Measurements from ENCODE around the gene IQGAP1. TPM values are rescaled to one million over a fixed set of nuclear protein-coding genes. Genes with fewer than 3 reads are reported as not detected.
"Not testable (repeated sequence)": the region's sequence is repeated elsewhere in the genome, so short reads cannot be mapped to it uniquely, and the experiment has no call there.

Gene IQGAP1
- total and polyA plus RNA-seq, 4 donors, result 83.0 to 396 (median 189) TPM

DNA sequence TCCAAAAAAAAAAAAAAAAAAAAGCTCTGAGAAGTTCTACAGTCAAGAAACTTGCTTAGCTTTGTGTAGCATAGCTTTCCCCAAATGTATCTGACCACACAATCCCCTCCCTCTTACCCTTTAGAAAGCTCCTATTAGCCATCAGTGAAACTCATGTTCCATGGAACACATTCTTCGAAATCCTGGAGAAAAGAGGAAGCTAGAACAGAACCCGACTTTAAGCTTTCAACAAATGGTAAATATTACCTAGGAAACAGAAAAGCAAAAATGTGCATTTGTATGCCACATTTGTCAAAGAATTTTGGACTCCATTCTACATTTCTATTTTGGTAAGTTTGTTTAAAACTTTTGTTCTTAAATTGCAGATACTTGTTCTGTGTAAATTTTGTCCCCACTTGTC lies 124.2 kb downstream of the IQGAP1 start:
- Histone ChIP-seq H3K4me3 (no peak overlapping the region), H3K27me3 (ENCODE audit: control insufficient read depth in 3 of 3, insufficient read depth in 3 of 3, low read length in 2 of 3) (no peaks in the 10 kb centered on the region), H3K9ac (ENCODE audit: insufficient read depth in 1 of 2, low read length in 2 of 2) (no peak overlapping the region), H3K36me3 (ENCODE audit: control insufficient read depth in 4 of 4, insufficient read depth in 4 of 4, low read length in 4 of 4) (peaks cover 0 to 2% (median 0%) of the 10 kb centered on the region in 4 donors), H3K9me3 (ENCODE audit: control insufficient read depth in 4 of 4, insufficient read depth in 3 of 4, low read length in 3 of 4) (peaks cover 0 to 2% (median 0%) of the 10 kb centered on the region in 4 donors), H3K27ac (ENCODE audit: low read depth in 1 of 2, low read length in 1 of 2) (no peak overlapping the region), H3K4me1 (ENCODE audit: control insufficient read depth in 5 of 5, insufficient read depth in 5 of 5, low read length in 5 of 5) (no peaks in the 10 kb centered on the region)
- TF ChIP-seq, protein P1, sequence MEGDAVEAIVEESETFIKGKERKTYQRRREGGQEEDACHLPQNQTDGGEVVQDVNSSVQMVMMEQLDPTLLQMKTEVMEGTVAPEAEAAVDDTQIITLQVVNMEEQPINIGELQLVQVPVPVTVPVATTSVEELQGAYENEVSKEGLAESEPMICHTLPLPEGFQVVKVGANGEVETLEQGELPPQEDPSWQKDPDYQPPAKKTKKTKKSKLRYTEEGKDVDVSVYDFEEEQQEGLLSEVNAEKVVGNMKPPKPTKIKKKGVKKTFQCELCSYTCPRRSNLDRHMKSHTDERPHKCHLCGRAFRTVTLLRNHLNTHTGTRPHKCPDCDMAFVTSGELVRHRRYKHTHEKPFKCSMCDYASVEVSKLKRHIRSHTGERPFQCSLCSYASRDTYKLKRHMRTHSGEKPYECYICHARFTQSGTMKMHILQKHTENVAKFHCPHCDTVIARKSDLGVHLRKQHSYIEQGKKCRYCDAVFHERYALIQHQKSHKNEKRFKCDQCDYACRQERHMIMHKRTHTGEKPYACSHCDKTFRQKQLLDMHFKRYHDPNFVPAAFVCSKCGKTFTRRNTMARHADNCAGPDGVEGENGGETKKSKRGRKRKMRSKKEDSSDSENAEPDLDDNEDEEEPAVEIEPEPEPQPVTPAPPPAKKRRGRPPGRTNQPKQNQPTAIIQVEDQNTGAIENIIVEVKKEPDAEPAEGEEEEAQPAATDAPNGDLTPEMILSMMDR (IDR thresholded peaks at IDR 0.05; ENCODE audit: control extremely low read depth, extremely low read depth), result no peak
- WGBS, 2 donors, result 32 to 53% methylated on average over 2 of the region's 2 CpGs
- no peak for DNase-seq
- ATAC-seq (ENCODE audit: insufficient read depth, low FRiP score), result no peak

DNA sequence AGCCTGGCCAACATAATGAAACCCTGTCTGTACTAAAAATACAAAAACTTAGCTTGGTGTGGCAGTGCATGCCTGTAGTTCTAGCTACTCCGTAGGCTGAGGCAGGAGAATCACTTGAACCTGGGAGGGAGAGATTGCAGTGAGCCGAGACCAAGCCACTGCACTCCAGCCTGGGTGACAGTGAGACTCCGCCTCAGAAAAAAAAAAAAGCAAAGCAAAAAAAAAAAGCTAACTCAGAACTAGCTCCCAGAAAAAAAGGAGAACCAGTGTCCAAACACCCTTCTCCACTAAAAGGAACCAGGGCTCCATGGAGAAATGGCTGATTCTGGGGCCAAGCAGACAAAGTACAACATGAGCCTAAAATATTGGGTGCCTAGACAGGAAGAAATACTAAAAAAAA lies 124.9 kb downstream of the IQGAP1 start:
- ATAC-seq (ENCODE audit: insufficient read depth, low FRiP score), result no peak
- peaks cover 0 to 2% (median 0%) of the 10 kb centered on the region in 4 donors for H3K9me3 ChIP-seq (ENCODE audit: control insufficient read depth in 4 of 4, insufficient read depth in 3 of 4, low read length in 3 of 4)
- no peaks in the 10 kb centered on the region for H3K27me3 ChIP-seq (ENCODE audit: control insufficient read depth in 3 of 3, insufficient read depth in 3 of 3, low read length in 2 of 3)
- H3K36me3 ChIP-seq (ENCODE audit: control insufficient read depth in 4 of 4, insufficient read depth in 4 of 4, low read length in 4 of 4), result no peaks in the 10 kb centered on the region
- no peak for DNase-seq
- TF ChIP-seq, protein P1 (IDR thresholded peaks at IDR 0.05; ENCODE audit: control extremely low read depth, extremely low read depth), result no peak
- no peak overlapping the region for H3K27ac ChIP-seq (ENCODE audit: low read depth in 1 of 2, low read length in 1 of 2)
- no peak overlapping the region for H3K9ac ChIP-seq (ENCODE audit: insufficient read depth in 1 of 2, low read length in 2 of 2)
- no peak overlapping the region for H3K4me3 ChIP-seq
- no peaks in the 10 kb centered on the region for H3K4me1 ChIP-seq (ENCODE audit: control insufficient read depth in 5 of 5, insufficient read depth in 5 of 5, low read length in 5 of 5)
- WGBS, 2 donors, result 68 to 83% methylated on average over 3 of the region's 3 CpGs

DNA sequence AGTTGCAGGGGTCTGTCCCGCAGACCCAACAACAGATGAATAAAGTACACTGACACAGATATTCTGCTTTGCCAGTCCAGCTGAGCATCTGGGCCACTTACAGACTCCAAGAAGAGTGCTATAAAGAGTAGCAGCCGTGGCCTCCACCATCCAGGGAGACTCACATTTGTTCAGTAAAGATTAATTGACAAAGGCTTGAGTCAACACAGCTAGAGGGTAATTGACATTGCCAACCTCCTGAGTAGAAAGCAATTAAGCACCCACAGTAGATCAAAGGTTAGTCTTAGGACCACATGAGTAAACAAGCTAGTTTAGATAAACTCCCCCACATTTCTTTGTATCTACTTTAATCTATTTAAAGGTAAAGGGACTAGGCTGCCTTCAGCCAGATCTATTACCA lies 125.4 kb downstream of the IQGAP1 start:
- 92 to 95% methylated on average over 2 of the region's 2 CpGs for WGBS, 2 donors
- Histone ChIP-seq H3K4me1 (ENCODE audit: control insufficient read depth in 5 of 5, insufficient read depth in 5 of 5, low read length in 5 of 5) (no peaks in the 10 kb centered on the region), H3K27me3 (ENCODE audit: control insufficient read depth in 3 of 3, insufficient read depth in 3 of 3, low read length in 2 of 3) (no peaks in the 10 kb centered on the region), H3K36me3 (ENCODE audit: control insufficient read depth in 4 of 4, insufficient read depth in 4 of 4, low read length in 4 of 4) (no peaks in the 10 kb centered on the region), H3K9me3 (ENCODE audit: control insufficient read depth in 4 of 4, insufficient read depth in 3 of 4, low read length in 3 of 4) (peaks cover 0 to 2% (median 0%) of the 10 kb centered on the region in 4 donors), H3K9ac (ENCODE audit: insufficient read depth in 1 of 2, low read length in 2 of 2) (no peak overlapping the region), H3K27ac (ENCODE audit: low read depth in 1 of 2, low read length in 1 of 2) (no peak overlapping the region), H3K4me3 (no peak overlapping the region)
- DNase-seq (no peak), ATAC-seq (ENCODE audit: insufficient read depth, low FRiP score) (no peak)
- TF ChIP-seq, protein P1 (IDR thresholded peaks at IDR 0.05; ENCODE audit: control extremely low read depth, extremely low read depth), result no peak

DNA sequence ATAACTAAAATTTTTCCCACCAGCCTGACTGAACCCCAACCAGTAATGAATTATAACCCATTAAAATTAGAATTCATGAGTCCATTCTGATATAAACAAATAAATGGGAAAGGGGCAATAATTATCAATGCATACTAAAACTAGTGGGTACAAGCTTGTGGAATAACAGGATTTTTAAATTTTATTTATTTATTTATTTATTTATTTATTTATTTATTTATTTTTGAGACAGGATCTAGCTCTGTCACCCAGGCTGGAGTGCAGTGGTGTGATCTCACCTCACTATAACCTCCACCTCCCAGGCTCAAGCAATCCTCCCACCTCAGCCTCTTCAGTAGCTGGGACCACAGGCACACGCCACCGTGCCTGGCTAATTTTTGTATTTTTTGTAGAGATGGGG lies 125.9 kb downstream of the IQGAP1 start:
- not testable (repeated sequence) for H3K9ac ChIP-seq (ENCODE audit: insufficient read depth in 1 of 2, low read length in 2 of 2); H3K27me3 ChIP-seq (ENCODE audit: control insufficient read depth in 3 of 3, insufficient read depth in 3 of 3, low read length in 2 of 3); H3K9me3 ChIP-seq (ENCODE audit: control insufficient read depth in 4 of 4, insufficient read depth in 3 of 4, low read length in 3 of 4); H3K27ac ChIP-seq (ENCODE audit: low read depth in 1 of 2, low read length in 1 of 2); H3K36me3 ChIP-seq (ENCODE audit: control insufficient read depth in 4 of 4, insufficient read depth in 4 of 4, low read length in 4 of 4); ATAC-seq (ENCODE audit: insufficient read depth, low FRiP score); DNase-seq; H3K4me1 ChIP-seq (ENCODE audit: control insufficient read depth in 5 of 5, insufficient read depth in 5 of 5, low read length in 5 of 5); H3K4me3 ChIP-seq
- WGBS, 2 donors, result 81 to 98% methylated on average over 2 of the region's 2 CpGs

Measured in lung (tissue), 12 donors.